Measurements from ENCODE around the gene CNTN5.

CNTN5 gene

DNA sequence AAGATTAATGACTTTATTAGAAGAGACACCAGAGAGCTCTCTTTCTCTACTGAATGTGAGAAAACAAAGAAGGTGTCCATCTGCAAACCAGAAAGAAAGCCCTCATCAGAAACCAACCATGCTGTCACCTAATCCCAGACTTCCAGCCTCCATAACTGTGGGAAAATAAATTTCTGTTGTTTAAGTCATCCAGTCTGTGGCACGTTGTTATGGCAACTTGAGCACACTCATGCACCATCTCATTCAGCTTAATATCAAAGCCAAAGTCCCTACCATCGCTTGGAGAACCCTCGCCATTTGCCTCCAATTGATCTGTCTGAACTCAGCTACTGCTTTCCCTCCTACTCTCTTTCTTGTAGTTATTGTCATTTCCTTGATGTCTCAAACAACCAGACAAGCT lies 900.2 kb downstream of the CNTN5 start:
- DNase-seq (ENCODE audit: low read depth in 2 of 2) = no peak

DNA sequence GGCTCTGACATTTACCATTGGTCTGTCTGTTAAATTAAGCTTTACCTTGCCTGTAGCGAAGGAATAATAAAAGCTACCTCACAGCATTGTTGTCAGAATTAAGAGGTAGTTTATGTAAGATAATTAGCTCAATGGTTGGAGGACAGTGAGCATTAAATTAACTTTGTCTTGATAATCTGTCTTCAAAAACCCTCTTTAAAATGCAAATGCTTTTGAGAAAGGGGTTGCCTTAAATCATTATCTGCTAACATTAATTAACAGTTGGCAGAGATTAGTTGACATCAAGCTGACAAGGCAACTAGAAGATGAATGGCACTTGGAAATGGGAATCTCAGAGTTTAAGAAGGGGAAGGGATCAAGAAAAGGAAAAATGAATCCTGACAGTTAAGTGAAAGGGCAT lies 905.2 kb downstream of the CNTN5 start:
- no peak for DNase-seq (ENCODE audit: low read depth in 2 of 2)

DNA sequence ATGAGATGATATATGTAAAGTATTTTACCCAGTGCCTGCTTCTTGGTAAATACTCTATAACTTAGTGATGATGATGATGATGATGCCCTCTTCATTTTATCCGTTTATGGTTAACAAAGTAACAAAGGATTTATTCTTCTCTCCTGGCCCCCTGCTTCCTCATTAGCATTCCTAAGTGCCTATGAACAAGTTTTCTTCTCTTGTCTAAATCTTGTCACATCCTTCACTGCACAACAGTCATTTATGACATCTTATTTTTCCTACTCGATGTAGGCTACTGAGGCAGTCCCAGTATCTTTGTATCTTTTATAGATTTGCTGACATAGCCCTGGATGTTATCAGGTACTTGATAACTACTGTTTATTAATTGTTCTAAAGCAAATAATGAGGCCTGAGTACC lies 911.9 kb downstream of the CNTN5 start:
- DNase-seq (ENCODE audit: low read depth in 2 of 2) = no peak

DNA sequence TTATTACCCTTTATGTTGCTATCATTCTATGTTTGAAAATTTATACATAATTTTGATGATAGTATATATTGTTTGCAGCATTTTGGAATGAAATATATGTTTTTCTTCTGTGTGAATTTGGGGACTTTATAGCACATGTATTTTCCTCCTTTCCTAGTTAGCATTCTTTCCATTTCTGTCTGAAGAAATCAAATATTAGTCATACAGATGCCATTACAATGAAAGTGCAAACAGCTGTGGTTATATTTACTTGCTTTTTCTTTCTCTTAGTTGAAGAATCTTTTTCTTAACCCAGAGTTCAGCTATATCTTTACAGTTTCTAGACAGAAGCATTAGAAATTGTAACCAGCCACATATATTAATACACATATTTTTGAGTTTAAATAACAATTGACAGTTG lies 913.3 kb downstream of the CNTN5 start:
- DNase-seq (ENCODE audit: low read depth in 2 of 2) = no peak

DNA sequence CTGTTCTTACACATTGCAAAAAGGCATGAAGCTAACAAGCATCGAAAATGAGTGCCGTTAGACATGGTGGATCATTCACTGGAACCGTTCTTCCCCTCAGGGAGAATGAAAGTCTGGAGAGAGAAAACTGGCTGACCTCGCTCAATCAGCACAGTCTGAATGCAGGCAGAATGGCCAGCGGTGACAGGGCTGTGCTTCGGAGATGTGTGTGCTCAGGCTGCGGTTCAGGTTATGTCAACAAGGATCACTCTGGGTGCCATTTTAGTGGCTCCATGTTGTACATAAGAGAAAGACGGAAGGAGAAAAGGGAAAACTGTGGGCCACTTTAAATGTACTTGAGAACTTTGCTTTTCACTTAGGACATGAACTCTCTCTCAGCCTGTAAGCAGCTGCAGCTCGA lies 916.6 kb downstream of the CNTN5 start:
- no peak for DNase-seq (ENCODE audit: low read depth in 2 of 2)

DNA sequence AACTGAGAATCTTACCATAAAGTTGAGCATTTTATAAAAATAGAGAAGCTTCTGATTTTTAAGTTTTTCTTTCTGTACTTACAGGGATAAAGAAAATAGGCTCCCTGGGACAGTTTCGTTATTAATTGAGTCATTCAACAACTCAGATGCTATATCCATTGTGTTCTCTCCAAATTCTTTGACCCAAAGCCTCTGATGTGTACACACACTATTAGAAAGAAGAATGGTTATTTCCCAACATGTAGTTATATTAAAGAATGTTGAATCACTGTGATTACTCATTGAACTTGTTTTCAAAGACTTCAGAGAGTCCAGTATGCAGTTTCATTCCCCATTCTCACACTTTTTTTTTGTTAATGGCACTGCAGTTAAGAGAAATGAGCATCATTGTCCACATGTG lies 932.1 kb downstream of the CNTN5 start:
- no peak for DNase-seq (ENCODE audit: low read depth in 2 of 2)

DNA sequence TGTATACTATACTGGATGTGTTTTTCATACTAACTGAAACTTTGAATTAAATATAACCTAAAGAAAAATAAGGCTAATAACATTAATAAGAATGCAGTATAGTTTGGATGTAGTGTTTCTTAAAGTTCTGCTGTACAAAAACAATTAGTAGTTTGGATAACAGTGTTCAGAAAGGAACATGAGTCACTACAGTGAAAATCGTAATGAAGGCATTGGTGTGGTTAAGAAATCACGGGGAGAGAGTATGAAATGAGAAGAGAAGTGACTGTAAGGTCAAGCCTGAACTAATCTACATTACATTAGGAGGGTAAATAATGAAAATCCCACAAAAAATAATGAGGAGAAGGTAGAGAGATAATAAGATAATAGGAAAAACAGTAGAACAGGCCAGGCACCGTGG lies 939.8 kb downstream of the CNTN5 start:
- no peak for DNase-seq (ENCODE audit: low read depth in 2 of 2)

DNA sequence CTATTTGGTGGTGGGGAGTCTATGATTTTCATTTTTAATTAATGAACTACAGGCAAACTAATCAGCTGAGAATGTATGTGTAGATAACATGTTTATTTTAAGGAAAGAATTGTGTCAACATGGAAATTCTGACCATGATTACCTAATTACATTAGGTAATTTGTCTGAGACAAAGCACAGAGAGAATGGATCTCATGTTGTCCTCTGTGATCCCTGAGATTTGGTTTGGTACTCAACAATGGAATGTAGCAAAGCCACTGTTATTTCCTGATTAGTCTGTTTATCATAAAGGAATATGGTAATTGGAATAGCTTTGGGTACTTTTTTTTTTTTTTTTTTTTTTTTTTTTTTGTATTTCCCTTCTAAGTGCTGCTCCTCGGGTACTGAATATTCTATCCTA lies 947.6 kb downstream of the CNTN5 start:
- DNase-seq (ENCODE audit: low read depth in 2 of 2) = no peak

DNA sequence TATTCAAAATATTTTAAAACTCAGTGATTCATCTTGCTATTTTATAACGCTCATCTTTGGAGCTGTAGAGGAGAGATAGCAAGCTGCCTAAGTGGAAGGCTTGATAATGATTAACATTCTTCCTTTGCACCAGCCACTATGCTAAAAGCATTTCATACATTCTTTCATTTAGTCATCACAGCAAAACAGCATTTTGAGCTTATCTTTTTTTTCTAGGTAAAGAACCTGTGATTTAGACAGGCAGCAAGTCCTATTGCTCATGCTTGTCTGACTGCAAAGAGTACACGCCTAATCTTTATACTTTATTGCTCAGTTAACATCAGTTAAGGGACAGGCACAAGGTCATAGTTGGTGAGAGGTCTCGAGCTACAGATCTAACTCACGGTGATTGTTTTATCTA lies 953.2 kb downstream of the CNTN5 start:
- DNase-seq (ENCODE audit: low read depth in 2 of 2) = no peak

DNA sequence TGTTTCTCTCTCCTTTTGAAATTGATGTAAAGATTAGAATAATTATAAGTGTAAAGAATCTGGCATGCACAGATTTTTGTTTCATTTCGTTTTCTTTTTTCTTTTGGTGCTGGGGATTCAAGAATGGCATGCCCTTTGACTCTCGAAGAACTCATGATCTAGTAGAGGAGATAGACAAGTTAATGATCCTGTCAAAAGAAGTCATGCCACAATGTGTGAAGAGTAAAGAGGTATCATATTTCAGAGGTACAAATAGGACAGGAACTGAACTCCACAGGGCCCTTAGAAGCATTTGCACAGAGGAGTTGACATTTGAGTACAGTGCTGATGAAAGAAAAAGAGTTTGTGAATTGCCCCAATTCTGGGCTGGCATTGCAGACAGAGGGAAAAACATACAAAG lies 958.3 kb downstream of the CNTN5 start:
- DNase-seq (ENCODE audit: low read depth in 2 of 2) = no peak

DNA sequence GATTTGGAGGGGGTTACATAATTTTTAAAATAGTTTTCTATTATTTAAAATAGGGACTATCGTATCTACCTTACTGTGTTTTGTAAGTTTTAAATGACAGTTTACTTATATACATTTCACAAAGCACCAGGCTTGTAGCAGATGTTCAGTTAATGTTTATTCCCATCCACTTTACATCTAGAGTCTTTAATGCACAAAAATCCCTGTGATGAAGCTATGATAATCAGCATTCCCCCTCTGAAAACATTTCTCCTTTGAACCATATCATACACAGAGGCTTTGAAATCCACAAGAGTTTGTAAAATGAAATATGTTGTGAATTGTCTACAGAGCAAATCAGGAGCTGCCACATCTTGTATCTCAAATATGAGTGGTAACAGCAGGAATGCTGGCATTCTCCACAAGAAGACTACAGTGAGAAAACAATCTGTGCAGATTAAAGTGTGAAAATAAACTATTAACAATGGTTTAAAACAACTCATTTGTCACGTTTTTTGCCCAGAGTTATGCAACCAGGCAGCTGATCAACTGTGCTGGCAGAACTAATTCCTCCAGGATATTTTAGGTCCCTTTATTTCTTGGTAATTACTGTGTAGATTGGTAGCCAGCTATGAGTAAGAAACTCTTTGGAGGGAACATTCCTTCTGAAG lies 967.2 kb downstream of the CNTN5 start:
- DNase-seq (ENCODE audit: low read depth in 2 of 2) = no peak

DNA sequence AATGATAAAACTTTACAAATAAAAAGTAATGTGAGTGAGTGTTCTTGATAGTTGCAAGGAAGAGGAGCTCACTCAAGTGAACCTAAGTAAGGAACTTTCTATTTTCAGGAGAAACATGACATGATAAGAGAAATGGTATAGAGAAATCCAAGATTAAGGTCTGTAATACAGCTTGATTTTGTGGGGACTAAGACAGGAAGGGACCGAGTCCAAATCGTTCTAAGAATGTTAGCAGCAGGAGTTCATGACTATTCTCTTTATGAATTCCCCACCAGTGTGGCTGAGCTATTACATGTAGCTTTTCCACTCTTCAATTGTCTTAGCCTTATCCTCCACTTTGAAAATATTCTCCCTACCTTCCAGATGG lies 967.7 kb downstream of the CNTN5 start:
- no peak for DNase-seq (ENCODE audit: low read depth in 2 of 2)

DNA sequence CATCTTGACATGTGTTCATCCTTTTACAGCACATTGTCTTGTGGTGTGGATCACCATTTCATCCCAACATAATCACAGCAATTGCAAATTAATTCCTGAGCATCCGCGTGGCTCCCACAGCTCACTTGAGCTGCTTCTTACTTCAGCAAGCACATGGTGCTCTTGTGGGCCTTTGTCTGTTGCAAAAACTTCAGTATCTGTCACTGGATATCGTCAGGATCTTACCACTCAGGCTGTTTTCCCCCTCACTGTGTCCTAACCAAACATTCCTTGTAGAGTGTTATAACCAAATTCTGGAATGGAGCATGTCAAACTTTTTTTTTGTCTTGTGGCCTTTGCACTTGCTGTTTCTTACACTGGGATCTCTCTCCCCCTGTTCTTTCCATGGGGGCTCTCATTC lies 983.2 kb downstream of the CNTN5 start:
- DNase-seq (ENCODE audit: low read depth in 2 of 2) = no peak

DNA sequence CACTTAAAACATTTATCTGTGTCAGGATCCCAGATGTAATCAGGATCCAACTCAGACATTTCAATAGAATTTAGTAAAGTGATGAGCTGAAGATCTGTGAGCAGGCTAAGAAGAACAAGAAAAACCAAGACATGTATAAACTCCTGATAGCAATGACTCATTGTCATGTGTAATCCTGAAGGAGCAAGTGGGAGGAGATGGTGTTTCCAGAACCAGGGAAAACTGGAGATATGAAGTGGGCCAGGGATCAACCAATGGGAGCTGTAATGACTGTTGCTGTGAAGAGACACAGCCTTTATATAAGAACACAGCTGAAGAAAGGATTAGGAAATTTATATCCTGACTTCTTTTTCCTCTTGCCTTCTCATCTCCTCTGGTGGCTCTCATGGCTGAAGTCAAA lies 983.8 kb downstream of the CNTN5 start:
- DNase-seq (ENCODE audit: low read depth in 2 of 2) = no peak

DNA sequence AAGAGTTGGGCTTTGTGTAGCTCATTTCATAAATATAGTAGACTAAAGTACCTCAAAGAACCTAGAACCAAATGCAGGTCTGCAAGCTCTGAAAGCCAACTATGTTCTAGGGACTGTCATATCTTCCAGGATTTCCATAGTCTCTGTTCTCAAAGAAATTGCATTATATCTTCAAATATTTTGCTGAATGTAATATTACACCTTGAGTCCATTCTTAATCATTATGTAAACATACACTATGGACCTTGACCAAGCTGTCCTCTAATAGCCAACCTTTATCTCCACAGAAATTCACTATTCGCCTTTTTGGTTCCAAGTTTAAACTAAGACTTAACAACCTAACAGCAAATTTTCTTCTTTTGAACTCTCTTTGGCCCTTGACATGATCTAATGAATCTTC lies 987.7 kb downstream of the CNTN5 start:
- DNase-seq (ENCODE audit: low read depth in 2 of 2) = no peak

DNA sequence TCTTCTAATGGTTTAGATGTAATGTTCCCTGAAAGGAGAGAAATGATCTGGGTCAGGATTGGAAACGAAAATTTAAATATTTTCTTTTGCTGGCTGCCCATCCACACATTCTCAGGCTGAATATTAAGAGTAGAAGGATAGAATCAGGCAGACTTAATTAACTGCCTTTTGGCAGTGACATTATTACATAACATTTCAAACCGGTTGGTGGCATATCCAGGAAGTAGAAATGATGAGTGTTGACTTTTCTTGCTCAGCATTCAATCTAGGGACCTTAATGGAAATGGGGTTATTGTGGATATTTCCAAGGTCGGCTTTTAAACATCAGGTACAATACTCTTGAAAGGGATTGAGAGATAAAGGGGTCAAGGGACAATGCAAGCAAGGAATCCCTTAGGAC lies 989.0 kb downstream of the CNTN5 start:
- no peak for DNase-seq (ENCODE audit: low read depth in 2 of 2)

DNA sequence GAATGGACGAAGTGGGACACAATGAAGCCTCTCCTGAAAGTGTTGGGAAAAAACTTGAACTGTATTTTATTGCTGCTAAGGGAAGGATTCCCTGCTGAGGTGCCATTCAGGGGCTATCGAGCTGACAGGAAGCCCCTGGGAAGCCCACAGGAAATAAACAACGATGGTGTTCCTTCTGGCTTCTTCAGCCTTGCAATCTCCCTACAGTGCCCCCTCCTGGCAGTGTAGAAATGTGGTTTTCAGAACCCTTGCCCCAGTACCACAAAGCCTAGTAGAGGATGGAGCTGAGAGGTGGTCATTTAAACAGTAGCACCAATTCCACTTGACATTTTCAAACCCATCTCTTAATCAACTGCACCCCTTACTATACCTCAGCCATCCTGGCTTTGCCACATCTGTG lies 989.6 kb downstream of the CNTN5 start:
- DNase-seq (ENCODE audit: low read depth in 2 of 2) = no peak

DNA sequence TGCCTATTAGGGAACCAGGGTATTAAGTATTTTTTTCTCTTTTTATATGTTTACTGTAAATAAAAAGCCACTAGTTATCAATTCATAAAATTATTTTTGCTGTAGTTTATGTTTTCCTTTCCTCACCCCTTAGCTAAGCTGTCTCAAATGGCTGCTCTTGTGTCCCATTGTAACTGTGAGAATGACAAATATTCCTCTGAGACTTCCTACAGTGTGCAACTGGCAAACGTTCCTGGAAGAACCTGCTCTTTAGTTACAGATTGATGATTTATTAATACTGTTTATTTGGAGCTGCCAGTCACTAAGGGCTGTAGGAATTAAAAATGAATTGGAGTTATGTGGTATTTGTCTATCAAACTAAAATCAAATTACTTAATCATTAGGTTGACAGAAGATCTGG lies 990.9 kb downstream of the CNTN5 start:
- DNase-seq (ENCODE audit: low read depth in 2 of 2) = no peak

DNA sequence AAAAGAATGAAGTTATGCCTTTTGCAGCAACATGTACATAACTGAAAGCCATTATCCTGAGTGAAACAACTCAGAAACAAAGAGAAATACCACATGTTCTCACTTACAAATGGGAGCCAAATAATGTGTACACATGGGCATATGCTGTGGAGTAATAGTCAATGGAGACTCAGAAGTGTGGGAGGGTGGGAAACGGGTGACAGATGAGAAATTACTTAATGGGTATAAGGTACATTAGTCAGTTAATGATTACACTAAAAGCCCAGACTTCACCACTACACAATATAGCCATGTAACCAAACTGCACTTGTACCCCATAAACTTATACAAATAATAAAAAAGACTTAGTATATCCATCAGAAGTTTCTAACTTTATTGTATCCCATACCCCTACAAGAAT lies 992.3 kb downstream of the CNTN5 start:
- DNase-seq (ENCODE audit: low read depth in 2 of 2) = no peak

DNA sequence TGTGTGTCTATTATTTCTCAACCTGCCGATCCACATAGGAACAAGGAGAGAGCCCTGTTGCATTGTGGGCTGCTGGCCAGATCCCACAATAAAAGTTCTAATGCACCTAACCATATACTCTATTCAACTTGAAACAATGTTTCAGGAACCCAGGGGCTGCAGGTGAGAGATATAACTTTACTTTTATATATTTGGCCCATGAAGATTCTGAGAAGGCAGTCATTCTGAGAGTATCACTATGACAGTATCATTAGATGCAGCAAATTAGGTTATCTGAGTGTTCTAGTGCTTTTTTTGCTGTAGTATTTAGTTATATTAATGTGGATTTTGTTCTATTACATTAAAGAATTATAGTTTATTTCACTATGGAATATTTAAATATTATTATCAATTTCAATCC lies 1011.2 kb downstream of the CNTN5 start:
- no peak for DNase-seq (ENCODE audit: low read depth in 2 of 2)

DNA sequence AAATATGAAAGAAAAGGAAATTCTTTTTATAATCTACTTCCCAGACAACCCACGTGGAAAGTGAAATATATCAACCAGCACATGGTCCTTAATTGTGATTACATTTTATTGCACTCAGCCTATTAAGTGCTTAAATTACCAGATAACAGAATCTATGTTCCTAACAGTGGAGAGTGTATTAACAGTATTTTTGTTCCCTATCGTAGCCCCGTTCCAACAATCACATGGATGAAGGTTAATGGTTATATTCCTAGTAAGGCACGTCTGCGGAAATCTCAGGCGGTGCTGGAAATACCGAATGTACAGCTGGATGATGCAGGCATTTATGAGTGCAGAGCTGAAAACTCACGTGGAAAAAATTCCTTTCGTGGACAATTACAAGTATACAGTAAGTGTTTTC lies 1040.3 kb downstream of the CNTN5 start:
- no peak for DNase-seq (ENCODE audit: low read depth in 2 of 2)

DNA sequence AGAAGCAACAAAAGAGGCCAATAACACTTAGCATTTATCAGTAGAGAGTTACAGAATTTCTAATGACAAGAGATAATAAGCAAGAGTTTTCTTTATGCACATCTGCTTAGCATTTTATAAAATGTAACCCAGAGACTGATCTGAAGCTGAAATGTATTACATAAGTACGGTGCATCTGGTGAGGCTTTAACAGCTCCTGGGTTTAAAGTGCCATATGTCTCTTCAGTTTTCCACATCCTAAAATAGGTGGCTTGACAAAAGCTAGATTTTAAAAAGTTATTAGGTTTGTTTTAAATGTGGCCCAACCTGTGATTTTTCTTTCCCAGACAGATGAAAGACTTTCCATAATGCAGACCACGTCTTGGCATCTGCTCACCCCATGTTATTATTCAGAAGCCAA lies 1045.7 kb downstream of the CNTN5 start:
- DNase-seq (ENCODE audit: low read depth in 2 of 2) = no peak

DNA sequence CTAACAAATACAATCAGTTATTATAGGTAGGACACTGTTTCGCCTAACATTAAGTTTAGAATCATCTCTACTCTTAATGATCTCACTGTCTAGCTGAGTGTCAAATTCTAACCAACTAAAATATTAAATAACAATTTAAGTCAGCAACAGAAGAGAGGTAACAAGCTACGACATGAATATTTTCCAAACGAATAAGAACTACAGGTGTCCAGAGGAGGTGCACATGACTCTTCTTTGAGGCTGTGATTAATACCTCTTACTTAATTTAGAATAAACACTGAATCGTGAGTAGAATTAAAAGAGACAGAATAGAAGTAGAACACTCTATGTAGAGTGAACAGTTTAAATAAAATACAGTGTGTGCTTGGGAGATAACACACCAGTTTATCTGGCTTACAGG lies 1047.4 kb downstream of the CNTN5 start:
- no peak for DNase-seq (ENCODE audit: low read depth in 2 of 2)

DNA sequence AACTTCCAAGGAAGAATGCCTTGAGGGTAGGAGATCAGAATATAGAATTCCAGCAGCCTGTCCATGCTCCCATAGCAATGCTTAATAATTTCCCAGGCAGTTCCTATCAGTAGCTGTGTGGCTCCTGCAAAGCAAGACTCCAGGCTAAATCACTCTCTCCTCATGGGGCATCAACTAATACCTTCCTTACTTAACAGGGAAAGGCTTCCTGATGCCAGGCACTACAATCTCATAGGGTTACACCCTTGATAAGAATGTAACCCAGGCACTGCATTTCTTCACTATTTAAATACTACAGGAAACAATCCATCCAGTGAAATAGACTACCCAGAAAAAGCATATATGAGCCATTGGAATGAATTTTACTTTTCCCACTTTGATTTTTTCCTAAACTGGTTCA lies 1051.4 kb downstream of the CNTN5 start:
- DNase-seq (ENCODE audit: low read depth in 2 of 2) = no peak

DNA sequence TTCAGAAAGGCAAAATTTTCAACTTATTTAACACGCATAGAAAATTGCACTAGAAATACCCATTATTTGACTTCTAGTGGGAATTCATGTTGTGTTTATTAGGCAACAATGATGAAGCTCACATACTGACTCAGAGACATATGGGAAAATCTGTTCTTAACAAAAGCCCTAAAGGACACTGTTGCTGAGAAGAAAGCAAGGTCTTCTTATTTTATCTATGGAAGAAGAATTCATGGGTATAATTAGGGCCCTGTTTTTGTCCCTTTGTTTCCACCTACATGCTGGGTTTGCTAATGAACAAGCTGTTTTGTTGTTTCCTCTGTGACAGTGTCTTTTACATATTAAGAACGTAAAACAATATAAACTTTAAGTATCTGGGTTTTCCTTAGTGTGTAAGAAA lies 1059.6 kb downstream of the CNTN5 start:
- DNase-seq (ENCODE audit: low read depth in 2 of 2) = no peak

Data from stimulated activated CD8-positive, alpha-beta memory T cell treated with anti-CD3 and anti-CD28 coated beads, Interleukin-15, amount 100 ng/mL, for 4 hours (primary cell).